Measurements from ENCODE around the gene RAB10.

RAB10 gene

DNA sequence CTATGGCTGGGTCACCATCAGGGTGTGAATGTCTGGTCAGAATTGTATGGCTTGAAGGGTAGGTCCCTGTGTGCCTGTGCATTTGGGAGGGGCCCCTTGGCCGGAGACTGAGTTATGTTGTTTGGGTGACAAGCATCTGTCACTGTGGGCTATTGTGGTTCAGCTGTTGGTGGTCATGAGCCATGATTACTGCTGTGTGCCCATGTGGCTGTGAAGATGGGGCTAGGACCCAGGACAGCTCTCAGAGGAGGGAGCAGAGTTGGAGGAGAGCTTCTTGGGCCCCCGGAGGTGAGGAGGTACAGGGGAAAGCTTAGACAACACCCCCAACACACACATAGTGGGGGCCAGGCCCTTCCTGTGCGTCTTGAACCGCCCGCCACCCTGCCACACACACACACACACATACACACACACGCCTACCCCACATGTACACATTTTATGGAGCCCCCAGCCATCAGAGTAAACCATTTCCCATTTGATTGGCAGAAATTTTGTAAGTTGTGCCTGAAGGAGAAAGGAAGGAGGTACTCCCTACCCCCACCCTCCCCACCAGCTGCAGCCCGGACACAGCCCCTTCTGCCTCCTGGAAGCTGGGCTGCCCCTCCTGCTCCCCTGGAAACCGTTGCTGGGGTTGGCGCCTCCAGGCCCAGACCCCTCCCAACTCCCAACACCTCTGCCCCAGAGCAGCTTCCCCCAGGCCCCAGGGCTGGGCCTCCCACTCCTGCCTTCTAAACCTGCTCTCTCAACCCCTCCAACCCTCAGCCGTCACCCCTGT lies 141.0 kb downstream of the RAB10 start:
- no peak overlapping the region for H3K4me3 ChIP-seq (ENCODE audit: control insufficient read depth, low read depth, low read length)
- DNase-seq (ENCODE audit: low read depth): no peak
- TF ChIP-seq, protein P1, sequence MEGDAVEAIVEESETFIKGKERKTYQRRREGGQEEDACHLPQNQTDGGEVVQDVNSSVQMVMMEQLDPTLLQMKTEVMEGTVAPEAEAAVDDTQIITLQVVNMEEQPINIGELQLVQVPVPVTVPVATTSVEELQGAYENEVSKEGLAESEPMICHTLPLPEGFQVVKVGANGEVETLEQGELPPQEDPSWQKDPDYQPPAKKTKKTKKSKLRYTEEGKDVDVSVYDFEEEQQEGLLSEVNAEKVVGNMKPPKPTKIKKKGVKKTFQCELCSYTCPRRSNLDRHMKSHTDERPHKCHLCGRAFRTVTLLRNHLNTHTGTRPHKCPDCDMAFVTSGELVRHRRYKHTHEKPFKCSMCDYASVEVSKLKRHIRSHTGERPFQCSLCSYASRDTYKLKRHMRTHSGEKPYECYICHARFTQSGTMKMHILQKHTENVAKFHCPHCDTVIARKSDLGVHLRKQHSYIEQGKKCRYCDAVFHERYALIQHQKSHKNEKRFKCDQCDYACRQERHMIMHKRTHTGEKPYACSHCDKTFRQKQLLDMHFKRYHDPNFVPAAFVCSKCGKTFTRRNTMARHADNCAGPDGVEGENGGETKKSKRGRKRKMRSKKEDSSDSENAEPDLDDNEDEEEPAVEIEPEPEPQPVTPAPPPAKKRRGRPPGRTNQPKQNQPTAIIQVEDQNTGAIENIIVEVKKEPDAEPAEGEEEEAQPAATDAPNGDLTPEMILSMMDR (IDR thresholded peaks at IDR 0.05; ENCODE audit: control insufficient read depth, insufficient read depth, low read depth, low read length, missing control alignments): no peak

GRCh38 chr2:26175466-26176278 lies 141.8 kb downstream of the RAB10 start:
- TF ChIP-seq, protein P1 (IDR thresholded peaks at IDR 0.05; ENCODE audit: control insufficient read depth, insufficient read depth, low read depth, low read length, missing control alignments): no peak
- DNase-seq (ENCODE audit: low read depth): no peak
- no peak overlapping the region for H3K4me3 ChIP-seq (ENCODE audit: control insufficient read depth, low read depth, low read length)

DNA sequence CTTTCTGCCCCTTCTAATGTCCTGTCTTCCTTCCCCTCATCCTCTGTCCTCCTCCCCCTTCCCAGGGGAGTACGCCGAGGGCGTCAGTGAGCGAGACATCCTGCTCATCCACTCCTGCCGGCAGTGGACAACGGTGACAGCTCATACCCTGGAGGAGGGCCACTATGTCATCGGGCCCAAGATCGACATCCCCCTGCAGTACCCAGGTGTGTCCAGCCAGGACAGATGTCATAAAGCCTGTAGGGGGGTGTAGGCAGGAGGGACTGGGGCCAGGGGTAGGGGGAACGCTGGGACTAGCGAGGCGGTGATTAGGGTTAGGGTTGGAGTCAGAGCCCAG lies 142.4 kb downstream of the RAB10 start:
- DNase-seq (ENCODE audit: low read depth): no peak
- no peak overlapping the region for H3K4me3 ChIP-seq (ENCODE audit: control insufficient read depth, low read depth, low read length)
- TF ChIP-seq, protein P1 (IDR thresholded peaks at IDR 0.05; ENCODE audit: control insufficient read depth, insufficient read depth, low read depth, low read length, missing control alignments): no peak

- no peak for DNase-seq (ENCODE audit: low read depth)
- no peak overlapping the region for H3K4me3 ChIP-seq (ENCODE audit: control insufficient read depth, low read depth, low read length)
- TF ChIP-seq, protein P1 (IDR thresholded peaks at IDR 0.05; ENCODE audit: control insufficient read depth, insufficient read depth, low read depth, low read length, missing control alignments): no peak
These were observed 143.2 kb downstream of the RAB10 start for GRCh38 chr2:26177122-26177521.

GRCh38 chr2:26178246-26178645 lies 144.4 kb downstream of the RAB10 start:
- DNase-seq (ENCODE audit: low read depth): no peak
- H3K4me3 ChIP-seq (ENCODE audit: control insufficient read depth, low read depth, low read length): no peak overlapping the region; the same call in 1 of the 2 replicates
- TF ChIP-seq, protein P1 (IDR thresholded peaks at IDR 0.05; ENCODE audit: control insufficient read depth, insufficient read depth, low read depth, low read length, missing control alignments): no peak

DNA sequence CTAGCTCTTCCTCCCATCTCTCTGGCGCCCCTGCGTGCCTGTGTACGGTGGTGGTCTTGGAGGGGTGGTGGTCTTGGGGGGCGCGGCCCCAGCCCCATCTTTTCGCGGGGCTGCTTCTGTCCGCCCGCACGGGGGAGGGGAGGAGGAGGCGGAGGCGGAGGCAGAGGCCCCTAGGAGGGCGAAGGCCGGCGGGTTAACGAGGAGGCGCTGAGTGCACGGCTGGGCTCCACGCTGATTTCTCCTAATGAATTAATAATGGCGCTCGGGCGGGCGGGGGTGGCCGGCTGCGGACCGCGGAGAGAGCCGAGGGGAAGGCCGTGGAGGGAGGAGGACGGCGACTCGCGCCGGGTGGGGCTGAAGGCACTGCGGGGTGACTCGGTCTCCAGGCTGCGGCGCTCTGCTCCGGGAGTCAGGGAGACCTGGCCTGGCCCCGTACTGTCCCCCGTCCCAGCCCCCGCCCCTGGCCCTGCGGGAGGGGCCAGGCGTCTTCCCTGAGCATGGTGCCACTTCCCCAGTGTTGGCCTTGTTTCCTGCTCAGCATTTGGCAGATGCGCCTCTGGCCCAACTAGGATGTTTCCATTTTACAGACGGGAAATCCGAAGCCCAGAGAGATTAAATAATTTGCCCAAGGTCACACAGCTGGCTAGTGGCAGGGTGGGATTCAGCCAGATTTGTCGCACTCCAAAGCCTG lies 145.0 kb downstream of the RAB10 start:
- peak overlapping the region; percentile 40 for H3K4me3 ChIP-seq (ENCODE audit: control insufficient read depth, low read depth, low read length)
- TF ChIP-seq, protein P1 (IDR thresholded peaks at IDR 0.05; ENCODE audit: control insufficient read depth, insufficient read depth, low read depth, low read length, missing control alignments): no peak
- DNase-seq (ENCODE audit: low read depth): no peak
